CD8-positive, alpha-beta memory T cell (primary cell): ENCODE measurements around the gene C1orf74. TPM values are rescaled to one million over a fixed set of nuclear protein-coding genes. Genes with fewer than 3 reads are reported as not detected.

Source experiments
- CTCF ChIA-PET: fragments of 350-600 bp; sonication (Branson Sonifier 250); formaldehyde crosslinking; loops from one replicate; lab custom pipeline; 2021; ENCODE audit warnings: antibody characterized with exemption; lab: Charles Lee
- POLR2A ChIA-PET: fragments of 350-600 bp; sonication (Branson Sonifier 250); formaldehyde crosslinking; loops from one replicate; lab custom pipeline; 2021; ENCODE audit warnings: antibody characterized with exemption; lab: Charles Lee
- DNase-seq, 5 donors: peaks; one replicate each; pipeline versions ENCODE4 v3.0.0 to v3.0.0-alpha.2; 2020 to 2022; ENCODE audit warnings: mixed read lengths in 1 of 5
- H3K27ac ChIP-seq: one replicate; pipeline ENCODE4 v1.7.0; 2013; ENCODE audit warnings: low read depth, mild to moderate bottlenecking, low read length, moderate library complexity
- H3K27me3 ChIP-seq: 2 replicates; pipeline ENCODE4 v1.7.0; 2013; ENCODE audit warnings: low read length, mild to moderate bottlenecking; ENCODE audit not compliant: insufficient read depth, poor library complexity, severe bottlenecking
- H3K36me3 ChIP-seq: 2 replicates; pipeline ENCODE4 v1.7.0; 2013; ENCODE audit warnings: mild to moderate bottlenecking, low read length, moderate library complexity; ENCODE audit not compliant: insufficient read depth
- H3K4me1 ChIP-seq: 2 replicates; pipeline ENCODE4 v1.7.0; 2013; ENCODE audit warnings: mild to moderate bottlenecking, low read length, moderate library complexity; ENCODE audit not compliant: insufficient read depth
- H3K4me3 ChIP-seq: 2 replicates; pipeline ENCODE4 v1.7.0; 2013; ENCODE audit warnings: mild to moderate bottlenecking, low read length
- H3K9me3 ChIP-seq: 2 replicates; pipeline ENCODE4 v1.7.0; 2013; ENCODE audit warnings: mild to moderate bottlenecking, low read length
- H3K27ac Mint-ChIP-seq, 8 donors: one replicate each; pipeline ENCODE4 v1.8.0; 2020 to 2021; ENCODE audit warnings: mixed read lengths in 8 of 8, mild to moderate bottlenecking in 6 of 8, inconsistent platforms in 3 of 8, moderate library complexity in 3 of 8
- H3K27me3 Mint-ChIP-seq, 2 donors: one replicate each; pipeline ENCODE4 v1.8.0; 2020 to 2021; ENCODE audit warnings: mixed read lengths in 2 of 2, mild to moderate bottlenecking in 1 of 2, moderate library complexity in 1 of 2
- H3K36me3 Mint-ChIP-seq, 3 donors: one replicate each; pipeline ENCODE4 v1.8.0; 2020 to 2021; ENCODE audit warnings: mixed read lengths in 3 of 3, inconsistent platforms in 1 of 3, mild to moderate bottlenecking in 1 of 3
- H3K4me1 Mint-ChIP-seq, 3 donors: one replicate each; pipeline ENCODE4 v1.8.0; 2020 to 2021; ENCODE audit warnings: mixed read lengths in 3 of 3, inconsistent platforms in 1 of 3, mild to moderate bottlenecking in 1 of 3
- H3K4me3 Mint-ChIP-seq, 7 donors: one replicate each; pipeline ENCODE4 v1.8.0; 2020 to 2021; ENCODE audit warnings: mixed read lengths in 7 of 7, mild to moderate bottlenecking in 6 of 7, moderate library complexity in 4 of 7, inconsistent platforms in 2 of 7
- H3K9me3 Mint-ChIP-seq, 5 donors: one replicate each; pipeline ENCODE4 v1.8.0; 2020 to 2022; ENCODE audit warnings: mixed read lengths in 5 of 5, mild to moderate bottlenecking in 3 of 5, moderate library complexity in 2 of 5, inconsistent platforms in 1 of 5
- polyA plus RNA-seq: library from polyadenylated mRNA; unstranded; fragments of 300-500 nt; fragmentation: Illumina TruSeq; gene quantifications from one replicate; pipeline ENCODE4 v1.2.3, GENCODE V29; 2021
- total RNA-seq, 2 experiments: library from RNA; stranded (reverse); gene quantifications; one replicate each; pipeline ENCODE4 v1.2.3, GENCODE V29; 2021

Gene C1orf74
- total and polyA plus RNA-seq, 3 experiments from 2014 or later = 0.35 to 2.2 (median 2.2) TPM

- Mint-ChIP-seq H3K27ac (no peak overlapping the region), H3K36me3 (peaks cover 11 to 32% (median 19%) of the 10 kb centered on the region in 3 donors), H3K27me3 (peaks cover 22 to 27% of the 10 kb centered on the region in 2 donors), H3K4me1 (no peaks in the 10 kb centered on the region), H3K4me3 (no peak overlapping the region), H3K9me3 (peaks cover 0 to 2% (median 0%) of the 10 kb centered on the region in 5 donors)
- Histone ChIP-seq H3K4me1 (no peaks in the 10 kb centered on the region), H3K9me3 (no peaks in the 10 kb centered on the region), H3K27me3 (no peaks in the 10 kb centered on the region), H3K36me3 (no peaks in the 10 kb centered on the region), H3K27ac (no peak overlapping the region), H3K4me3 (no peak overlapping the region)
- ChIA-PET POLR2A (no interaction called here), CTCF (interaction anchor here (3.0 kb wide), 1 partner anchor 31 kb away, joined by 9 read pairs; no protein-coding TSS in a partner anchor)
- DNase-seq = no peak
These were observed 7.6 kb upstream of the C1orf74 start for GRCh38 chr1:209791920-209792319.

- no peaks in the 10 kb centered on the region for H3K36me3 ChIP-seq
- H3K36me3 Mint-ChIP-seq = peaks cover 9 to 32% (median 14%) of the 10 kb centered on the region in 3 donors
- H3K4me3 ChIP-seq = no peak overlapping the region
- H3K27me3 ChIP-seq = no peaks in the 10 kb centered on the region
- H3K27ac Mint-ChIP-seq = no peak overlapping the region
- no peak overlapping the region for H3K4me3 Mint-ChIP-seq
- no peak for DNase-seq
- no peaks in the 10 kb centered on the region for H3K4me1 ChIP-seq
- peaks cover 0 to 2% (median 1%) of the 10 kb centered on the region in 3 donors for H3K4me1 Mint-ChIP-seq
- ChIA-PET POLR2A (no interaction called here), CTCF (interaction anchor here (1.5 to 3.0 kb wide), 3 partner anchors 21 to 43 kb away, joined by 3 to 9 read pairs (median 3); no protein-coding TSS in a partner anchor)
- no peaks in the 10 kb centered on the region for H3K9me3 ChIP-seq
- H3K27me3 Mint-ChIP-seq = peaks cover 15 to 26% of the 10 kb centered on the region in 2 donors
- peaks cover 0 to 2% (median 0%) of the 10 kb centered on the region in 5 donors for H3K9me3 Mint-ChIP-seq
- H3K27ac ChIP-seq = no peak overlapping the region
These were observed 6.2 kb upstream of the C1orf74 start for GRCh38 chr1:209790286-209791193.

- CTCF ChIA-PET = no interaction called here
- Histone ChIP-seq H3K27ac (no peak overlapping the region), H3K36me3 (no peaks in the 10 kb centered on the region), H3K27me3 (no peaks in the 10 kb centered on the region), H3K4me3 (no peak overlapping the region), H3K4me1 (peaks cover 9% of the 10 kb centered on the region), H3K9me3 (no peaks in the 10 kb centered on the region)
- H3K27me3 Mint-ChIP-seq = peaks cover 8 to 18% of the 10 kb centered on the region in 2 donors
- DNase-seq = no peak
- peak overlapping the region in 1 of 8 donors; percentile 39 for H3K27ac Mint-ChIP-seq
- H3K36me3 Mint-ChIP-seq = peaks cover 4 to 30% (median 5%) of the 10 kb centered on the region in 3 donors
- POLR2A ChIA-PET = no interaction called here
- peaks cover 0 to 2% (median 0%) of the 10 kb centered on the region in 5 donors for H3K9me3 Mint-ChIP-seq
- peaks cover 6 to 15% (median 14%) of the 10 kb centered on the region in 3 donors for H3K4me1 Mint-ChIP-seq
- no peak overlapping the region for H3K4me3 Mint-ChIP-seq
These were observed 4.9 kb upstream of the C1orf74 start for GRCh38 chr1:209789245-209789644.

- CTCF ChIA-PET = interaction anchor here (1.2 to 1.3 kb wide), 2 partner anchors 19 to 40 kb away, joined by 3 to 4 read pairs; partner anchors contain the start of gene UTP25
- Mint-ChIP-seq H3K4me3 (peak overlapping the region in 1 of 7 donors; percentile 17), H3K4me1 (peaks cover 17 to 31% (median 30%) of the 10 kb centered on the region in 3 donors), H3K27ac (peak overlapping the region in 1 of 8 donors; percentile 31), H3K9me3 (no peaks in the 10 kb centered on the region), H3K36me3 (peaks cover 0 to 34% (median 3%) of the 10 kb centered on the region in 3 donors), H3K27me3 (peaks cover 3 to 8% of the 10 kb centered on the region in 2 donors)
- H3K4me3 ChIP-seq = no peak overlapping the region
- POLR2A ChIA-PET = no interaction called here
- no peaks in the 10 kb centered on the region for H3K36me3 ChIP-seq
- H3K9me3 ChIP-seq = no peaks in the 10 kb centered on the region
- H3K27ac ChIP-seq = no peak overlapping the region
- no peak for DNase-seq
- no peaks in the 10 kb centered on the region for H3K27me3 ChIP-seq
- H3K4me1 ChIP-seq = peaks cover 20% of the 10 kb centered on the region
These were observed 3.2 kb upstream of the C1orf74 start for GRCh38 chr1:209787551-209787950.

GRCh38 chr1:209786146-209786545 lies 1.8 kb upstream of the C1orf74 start:
- ChIA-PET POLR2A (interaction anchor here (2.4 kb wide), 1 partner anchor 20 kb away, joined by 7 read pairs; the partner anchor contains the start of gene IRF6), CTCF (interaction anchor here (0.8 to 1.3 kb wide), 4 partner anchors 25 to 38 kb away, joined by 3 read pairs; no protein-coding TSS in a partner anchor)
- Mint-ChIP-seq H3K27ac (peak overlapping the region in 2 of 8 donors; percentile 86 to 99), H3K4me3 (peak overlapping the region in 1 of 7 donors; percentile 15), H3K27me3 (peaks cover 2 to 5% of the 10 kb centered on the region in 2 donors), H3K9me3 (no peaks in the 10 kb centered on the region), H3K36me3 (peaks cover 0 to 44% (median 2%) of the 10 kb centered on the region in 3 donors), H3K4me1 (peaks cover 17 to 41% (median 31%) of the 10 kb centered on the region in 3 donors)
- Histone ChIP-seq H3K27ac (no peak overlapping the region), H3K4me1 (peaks cover 20% of the 10 kb centered on the region), H3K27me3 (no peaks in the 10 kb centered on the region), H3K4me3 (no peak overlapping the region), H3K9me3 (no peaks in the 10 kb centered on the region), H3K36me3 (no peaks in the 10 kb centered on the region)
- DNase-seq = no peak

- CTCF ChIA-PET = interaction anchor here (1.0 to 3.2 kb wide), 7 partner anchors 11 to 39 kb away, joined by 3 to 21 read pairs (median 4); no protein-coding TSS in a partner anchor
- Mint-ChIP-seq H3K4me3 (no peak overlapping the region), H3K9me3 (no peaks in the 10 kb centered on the region), H3K27me3 (peaks cover 0 to 5% of the 10 kb centered on the region in 2 donors), H3K4me1 (peaks cover 17 to 41% (median 31%) of the 10 kb centered on the region in 3 donors), H3K36me3 (peaks cover 0 to 44% (median 2%) of the 10 kb centered on the region in 3 donors), H3K27ac (peak overlapping the region; percentile 90 to 99 (median 98))
- Histone ChIP-seq H3K4me3 (no peak overlapping the region), H3K9me3 (no peaks in the 10 kb centered on the region), H3K27ac (no peak overlapping the region), H3K36me3 (no peaks in the 10 kb centered on the region), H3K27me3 (no peaks in the 10 kb centered on the region), H3K4me1 (peaks cover 20% of the 10 kb centered on the region)
- no peak for DNase-seq
- POLR2A ChIA-PET = interaction anchor here (2.4 kb wide), 1 partner anchor 20 kb away, joined by 7 read pairs; the partner anchor contains the start of gene IRF6
These were observed 1.2 kb upstream of the C1orf74 start for GRCh38 chr1:209785592-209785991.

- Mint-ChIP-seq H3K27me3 (peaks cover 0 to 3% of the 10 kb centered on the region in 2 donors), H3K9me3 (no peaks in the 10 kb centered on the region), H3K36me3 (peaks cover 0 to 56% (median 8%) of the 10 kb centered on the region in 3 donors), H3K4me3 (peak overlapping the region; percentile 34 to 99 (median 93)), H3K27ac (peak overlapping the region; percentile 76 to 99 (median 98)), H3K4me1 (peaks cover 19 to 54% (median 47%) of the 10 kb centered on the region in 3 donors)
- Histone ChIP-seq H3K36me3 (peaks cover 19% of the 10 kb centered on the region), H3K4me3 (peak overlapping the region; percentile 89), H3K4me1 (peaks cover 20% of the 10 kb centered on the region), H3K27me3 (no peaks in the 10 kb centered on the region), H3K9me3 (no peaks in the 10 kb centered on the region), H3K27ac (no peak overlapping the region)
- ChIA-PET POLR2A (interaction anchor here (2.0 to 3.0 kb wide), 3 partner anchors 11 to 27 kb away, joined by 7 to 28 read pairs (median 20); partner anchors contain the start of gene TRAF3IP3), CTCF (interaction anchor here (0.6 to 3.2 kb wide), 3 partner anchors 11 to 35 kb away, joined by 3 to 21 read pairs (median 6); no protein-coding TSS in a partner anchor)
- DNase-seq = no peak
These were observed 973 bp downstream of the C1orf74 start for GRCh38 chr1:209783386-209783785.
